GM19324 (cell line): ENCODE results near the gene NINL.
"Not testable (repeated sequence)": the region's sequence is repeated elsewhere in the genome, so short reads cannot be mapped to it uniquely, and the experiment has no call there.

Experiments used
- ATAC-seq: cut with Tn5 transposase; IDR thresholded peaks from one replicate; pipeline ENCODE4 v1.9.1; 2021; ENCODE audit warnings: mild to moderate bottlenecking, moderate library complexity; ENCODE audit not compliant: unreplicated experiment, low FRiP score

NINL gene

DNA sequence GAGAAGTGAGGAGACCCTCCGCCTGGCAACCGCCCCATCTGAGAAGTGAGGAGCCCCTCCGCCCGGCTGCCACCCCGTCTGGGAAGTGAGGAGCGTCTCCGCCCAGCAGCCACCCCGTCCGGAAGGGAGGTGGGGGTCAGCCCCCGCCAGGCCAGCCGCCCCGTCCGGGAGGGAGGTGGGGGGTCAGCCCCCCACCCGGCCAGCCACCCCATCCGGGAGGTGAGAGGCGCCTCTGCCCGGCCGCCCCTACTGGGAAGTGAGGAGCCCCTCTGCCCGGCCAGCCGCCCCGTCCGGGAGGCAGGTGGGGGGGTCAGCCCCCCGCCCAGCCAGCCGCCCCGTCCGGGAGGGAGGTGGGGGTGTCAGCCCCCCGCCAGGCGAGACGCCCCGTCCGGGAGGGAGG, 23.6 kb downstream of the NINL start:
- not testable (repeated sequence) for ATAC-seq

DNA sequence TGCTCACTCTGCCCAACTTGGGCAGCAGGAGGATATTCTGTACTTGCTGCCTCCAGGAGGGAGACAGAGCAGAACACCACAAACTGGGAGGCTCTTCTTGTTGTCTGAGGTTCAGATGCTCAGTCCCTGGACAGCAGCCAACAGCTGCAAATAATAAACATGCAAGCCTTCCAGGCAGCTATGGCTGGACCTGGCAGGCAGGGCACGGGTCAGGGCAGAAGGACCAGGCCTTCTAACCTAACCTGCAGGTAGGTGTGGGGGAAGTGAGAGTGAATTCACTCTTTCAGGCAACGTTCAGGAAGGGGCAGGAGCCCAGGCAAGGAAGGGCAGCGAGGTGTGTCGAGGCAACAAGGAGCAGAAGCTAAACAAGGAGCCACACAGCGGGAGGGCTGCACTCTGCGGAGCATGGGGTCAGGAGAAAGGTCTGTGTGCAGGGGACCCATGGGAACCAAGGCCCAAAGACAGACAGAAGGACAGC, 31.5 kb downstream of the NINL start:
- no peak for ATAC-seq

DNA sequence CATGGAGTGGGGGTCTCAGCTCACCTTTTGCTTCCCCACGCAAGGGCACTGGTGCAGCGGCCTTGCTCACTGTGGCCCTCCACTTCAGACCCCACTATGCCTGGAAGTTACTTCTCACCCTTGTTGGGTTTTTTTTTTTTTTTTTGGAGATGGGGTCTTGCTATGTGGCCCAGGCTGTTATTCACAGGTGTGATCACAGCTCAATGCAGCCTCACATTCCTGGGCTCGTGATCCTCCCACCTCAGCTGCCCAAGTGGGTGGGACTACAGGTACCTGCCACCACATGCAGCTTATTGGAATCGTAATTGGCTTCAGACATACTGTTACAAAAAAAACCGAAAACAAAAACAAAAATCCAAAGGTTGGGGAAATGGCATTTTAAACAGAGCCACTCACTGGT, 32.4 kb downstream of the NINL start:
- no peak for ATAC-seq

DNA sequence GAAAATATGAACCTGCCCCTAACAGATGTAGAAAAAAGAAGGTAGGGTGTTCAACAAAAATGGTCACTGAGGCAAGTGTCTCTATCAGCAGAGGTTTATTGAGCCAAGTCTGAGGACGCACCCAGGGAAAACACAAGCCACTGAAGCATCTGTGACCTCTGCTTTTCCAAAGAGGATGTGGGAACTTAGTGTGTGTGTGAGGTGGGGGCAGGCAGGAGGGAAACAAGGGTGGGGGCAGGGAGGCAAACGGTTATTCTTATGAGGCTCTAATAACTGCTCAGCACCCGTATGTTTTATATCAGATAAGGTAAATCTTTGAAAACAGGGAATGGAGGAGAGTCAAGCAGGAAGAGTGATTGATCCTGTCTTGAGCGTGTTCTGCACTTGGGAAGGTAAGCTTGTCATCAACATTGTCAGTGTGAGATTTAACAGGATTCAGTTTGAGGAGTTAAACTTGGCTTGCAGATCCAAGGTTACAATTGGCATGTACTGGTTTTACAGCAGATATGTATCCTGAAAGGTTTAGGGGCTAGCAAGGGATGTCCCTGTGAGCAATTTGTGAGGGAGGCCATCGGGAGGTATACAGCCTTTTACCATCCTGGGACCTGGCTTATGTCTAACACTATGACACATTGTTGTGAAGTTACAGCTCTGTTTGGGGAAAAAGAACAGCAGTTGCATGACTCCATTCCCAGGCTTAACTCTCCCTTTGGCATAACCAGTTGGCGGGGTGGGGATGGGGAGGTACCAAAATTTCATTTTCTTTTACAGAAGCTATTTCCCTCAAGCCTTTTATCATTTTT, 33.7 kb downstream of the NINL start:
- ATAC-seq = no peak

DNA sequence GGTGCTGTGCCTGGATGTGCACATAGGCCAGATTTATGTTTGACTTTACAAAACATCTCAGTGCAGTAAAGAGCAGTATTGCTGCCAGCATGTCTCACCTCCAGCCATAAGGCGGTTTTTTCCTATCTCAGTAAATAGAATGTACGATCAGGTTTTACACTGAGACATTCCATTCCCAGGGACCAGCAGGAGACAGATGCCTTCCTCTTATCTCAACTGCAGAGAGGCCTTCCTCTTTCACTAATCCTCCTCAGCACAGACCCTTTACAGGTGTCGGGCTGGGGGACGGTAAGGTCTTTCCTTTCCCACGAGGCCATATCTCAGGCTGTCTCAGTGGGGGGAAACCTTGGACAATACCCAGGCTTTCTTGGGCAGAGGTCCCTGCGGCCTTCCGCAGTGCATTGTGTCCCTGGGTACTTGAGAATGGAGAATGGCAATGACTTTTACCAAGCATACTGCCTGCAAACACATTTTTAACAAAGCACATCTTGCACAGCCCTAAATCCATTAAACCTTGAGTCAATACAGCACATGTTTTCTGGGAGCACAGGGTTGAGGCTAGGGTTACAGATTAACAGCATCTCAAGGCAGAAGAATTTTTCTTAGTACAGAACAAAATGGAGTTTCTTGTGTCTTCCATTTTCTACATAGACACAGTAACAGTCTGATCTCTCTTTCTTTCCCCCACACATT, 34.5 kb downstream of the NINL start:
- ATAC-seq = not testable (repeated sequence)

DNA sequence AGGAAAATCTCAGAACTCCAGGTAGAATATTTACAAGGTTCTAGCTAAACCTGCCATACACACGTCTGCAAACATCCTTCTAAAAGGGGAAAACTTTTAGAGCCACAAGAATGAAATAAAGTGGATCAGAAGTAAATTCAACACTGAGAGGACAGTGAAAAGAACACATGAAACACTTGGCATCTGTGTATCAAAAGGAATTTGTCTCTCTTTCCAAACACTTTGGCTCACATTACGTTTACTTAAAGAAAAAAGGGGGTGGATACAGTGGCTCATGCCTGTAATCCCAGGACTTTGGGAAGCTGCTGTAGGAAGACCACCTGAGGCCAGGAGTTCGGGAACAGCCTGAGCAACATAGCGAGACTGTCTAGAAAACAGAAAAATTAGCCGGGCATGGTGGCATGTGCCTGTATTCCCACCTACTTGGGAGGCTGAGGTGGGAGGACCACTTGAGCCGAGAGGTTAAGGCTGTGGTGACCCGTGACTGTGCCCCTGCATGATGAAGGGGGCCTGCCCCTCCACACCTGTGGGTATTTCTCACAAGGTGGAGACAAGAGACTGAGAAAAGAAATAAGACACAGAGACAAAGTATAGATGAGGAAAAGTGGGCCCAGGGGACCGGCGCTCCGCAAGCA, 35.4 kb downstream of the NINL start:
- no peak for ATAC-seq

DNA sequence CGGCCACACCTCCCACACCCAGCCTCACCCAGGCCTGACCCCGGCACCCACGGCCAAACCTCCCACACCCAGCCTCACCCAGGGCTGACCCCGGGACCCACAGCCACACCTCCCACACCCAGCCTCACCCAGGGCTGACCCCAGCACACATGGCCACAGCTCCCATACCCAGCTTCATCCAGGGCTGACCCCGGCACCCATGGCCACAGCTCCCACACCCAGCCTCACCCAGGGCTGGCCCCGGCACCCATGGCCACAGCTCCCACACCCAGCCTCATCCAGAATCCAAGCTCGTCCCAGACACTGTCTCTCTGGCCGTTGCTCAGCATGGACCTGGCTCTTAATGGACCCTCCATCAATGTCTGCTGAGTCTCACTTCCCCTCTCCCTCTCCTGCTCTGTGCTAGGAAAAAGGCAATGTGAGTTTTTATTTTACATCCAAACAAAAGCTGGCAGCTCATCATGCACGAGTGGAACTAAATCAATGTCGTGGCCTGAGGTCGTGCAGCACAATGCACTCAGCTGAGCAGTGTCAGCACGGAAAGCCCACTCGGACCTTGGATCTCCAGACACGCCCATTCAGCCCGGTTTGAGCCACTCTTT, 36.1 kb downstream of the NINL start:
- ATAC-seq = no peak

DNA sequence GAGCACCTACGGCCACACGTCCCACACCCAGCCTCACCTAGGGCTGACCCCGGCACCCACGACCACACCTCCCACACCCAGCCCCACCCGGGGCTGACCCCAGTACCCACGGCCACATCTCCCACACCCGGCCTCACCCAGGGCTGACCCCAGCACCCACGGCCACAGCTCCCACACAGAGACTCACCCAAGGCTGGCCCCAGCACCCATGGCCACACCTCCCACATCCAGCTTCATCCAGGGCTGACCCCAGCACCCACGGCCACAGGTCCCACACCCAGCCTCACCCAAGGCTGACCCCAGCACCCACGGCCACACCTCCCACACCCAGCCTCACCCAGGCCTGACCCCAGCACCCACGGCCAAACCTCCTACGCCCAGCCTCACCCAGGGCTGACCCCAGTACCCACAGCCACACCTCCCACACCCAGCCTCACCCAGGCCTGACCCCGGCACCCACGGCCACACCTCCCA, 36.7 kb downstream of the NINL start:
- no peak for ATAC-seq

DNA sequence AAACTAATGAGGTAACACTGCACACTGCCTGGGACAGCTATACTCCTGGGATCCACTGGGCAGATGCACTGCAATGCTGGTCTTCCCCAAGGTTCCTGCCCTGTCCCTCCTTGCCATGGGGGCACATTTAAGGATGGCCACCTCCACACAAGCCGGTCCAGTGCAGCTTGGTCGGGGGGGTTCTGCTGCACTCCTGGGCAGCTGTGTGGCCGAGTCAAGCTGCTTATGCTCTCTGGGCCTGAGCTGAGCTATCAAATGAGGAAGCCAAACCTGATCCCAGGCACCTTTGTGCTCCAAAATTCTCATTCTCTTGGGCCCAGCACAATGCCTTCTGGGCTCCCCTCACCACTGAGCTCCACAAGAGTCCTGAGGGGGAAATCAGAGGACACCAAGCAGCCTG, 37.3 kb downstream of the NINL start:
- no peak for ATAC-seq

DNA sequence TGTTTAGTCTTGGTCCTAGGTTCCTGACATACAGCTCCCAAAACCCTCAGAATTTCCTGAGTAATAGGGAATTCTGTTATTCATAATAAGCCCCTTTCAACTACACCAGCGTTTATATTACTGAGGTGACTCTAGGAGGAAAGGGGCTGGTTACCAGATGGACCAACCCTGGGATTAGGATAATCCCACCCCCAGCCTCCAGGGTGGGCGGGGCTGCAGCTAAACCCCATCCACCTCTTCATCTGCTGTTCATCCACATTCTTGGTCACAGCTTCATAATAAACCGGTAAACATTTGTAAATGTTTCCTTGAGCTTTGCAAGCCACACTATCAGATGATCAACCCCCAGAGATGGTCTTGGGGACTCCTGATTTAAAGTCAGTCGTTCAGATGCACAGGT, 38.3 kb downstream of the NINL start:
- ATAC-seq = no peak

DNA sequence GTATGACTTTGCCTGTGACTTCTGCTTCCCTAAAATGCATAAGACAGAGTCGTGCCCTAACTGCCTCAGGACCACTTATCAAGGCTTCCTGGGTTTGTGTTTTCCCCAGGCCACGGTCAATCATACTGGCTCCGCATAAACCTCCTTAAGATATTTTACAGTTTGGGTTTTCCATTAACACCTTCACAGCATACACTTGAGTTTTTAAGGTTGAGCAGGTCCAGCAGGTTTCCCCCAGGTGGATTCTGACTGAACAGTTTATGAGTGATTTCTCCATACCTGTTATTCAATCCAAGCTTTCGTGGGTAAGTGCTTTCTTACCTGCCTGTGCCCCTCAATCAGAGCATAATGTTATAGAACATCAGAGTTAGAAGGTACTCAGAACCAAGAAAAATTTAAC, 39.3 kb downstream of the NINL start:
- no peak for ATAC-seq

DNA sequence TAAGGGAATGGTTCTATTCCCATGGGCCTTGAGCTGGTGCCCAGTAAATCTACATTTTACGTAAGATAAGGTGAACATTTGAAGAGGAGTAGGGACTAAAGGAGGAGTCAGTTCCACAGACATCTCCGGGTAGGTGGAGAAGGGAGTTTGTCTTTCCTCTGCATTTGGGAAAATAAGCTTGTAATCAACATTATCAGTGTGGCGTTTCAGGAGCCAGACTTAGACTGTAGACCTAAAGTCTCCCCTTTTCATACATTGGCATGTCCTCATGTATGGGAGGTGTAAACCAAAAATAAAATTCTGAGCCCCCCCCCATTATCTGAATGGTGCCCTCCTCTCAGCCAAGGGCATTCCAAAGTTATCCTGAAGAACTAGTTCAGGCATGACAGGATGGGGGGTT, 40.2 kb downstream of the NINL start:
- ATAC-seq = no peak

DNA sequence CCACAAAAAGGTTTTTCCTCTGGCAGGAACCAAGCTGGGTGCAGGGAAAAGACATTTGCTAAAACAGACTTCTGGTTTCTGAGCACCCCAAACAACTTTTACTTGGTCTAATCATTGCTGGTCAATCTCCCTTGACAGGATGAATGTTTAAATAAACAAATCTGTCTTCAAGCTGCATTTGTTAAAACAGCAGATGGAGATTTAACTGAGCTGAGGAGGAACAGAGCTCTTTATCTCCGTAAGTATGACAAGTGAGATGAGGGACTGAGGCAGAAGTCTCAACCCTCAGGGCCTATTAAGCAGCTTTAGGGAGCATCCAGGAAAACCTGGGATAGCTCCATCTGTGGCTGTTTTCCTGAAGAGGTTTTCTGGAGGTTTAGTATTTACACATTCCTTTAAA, 40.6 kb downstream of the NINL start:
- no peak for ATAC-seq

DNA sequence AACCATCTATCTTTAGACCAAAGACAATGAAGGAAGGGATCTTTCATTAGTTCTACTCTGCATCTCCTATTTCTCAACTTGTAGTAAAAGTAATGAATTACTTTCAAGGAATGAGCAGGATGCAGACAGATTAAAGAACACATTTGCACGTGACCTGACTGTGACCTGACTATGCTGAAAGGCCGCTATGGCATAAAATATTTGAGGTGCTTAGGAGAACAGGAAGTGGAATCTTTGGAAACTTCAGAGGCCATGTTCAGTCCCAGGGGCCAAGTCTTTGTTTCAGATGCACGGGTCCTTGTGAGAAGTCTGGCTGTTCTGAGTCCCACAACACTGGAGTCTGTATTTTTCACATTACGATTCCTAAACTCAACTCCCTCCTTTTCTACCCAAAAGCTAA, 41.0 kb downstream of the NINL start:
- ATAC-seq = no peak

DNA sequence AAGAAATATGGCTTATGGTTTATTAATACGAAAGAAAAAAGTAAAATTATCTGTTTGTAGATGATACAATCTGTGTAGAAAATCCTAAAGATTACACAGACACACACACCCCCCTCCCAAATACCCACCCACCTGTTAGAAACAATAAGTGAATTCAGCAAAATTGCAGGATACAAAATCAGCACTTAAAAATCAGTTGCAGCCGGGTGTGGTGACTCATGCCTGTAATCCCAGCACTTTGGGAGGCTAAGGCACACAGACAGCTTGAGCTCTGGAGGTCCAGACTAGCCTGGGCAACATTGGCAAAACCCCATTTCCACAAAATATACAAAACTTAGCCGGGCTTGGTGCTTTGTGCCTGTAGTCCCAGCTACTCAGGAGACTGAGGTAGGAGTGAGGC, 42.3 kb downstream of the NINL start:
- no peak for ATAC-seq

DNA sequence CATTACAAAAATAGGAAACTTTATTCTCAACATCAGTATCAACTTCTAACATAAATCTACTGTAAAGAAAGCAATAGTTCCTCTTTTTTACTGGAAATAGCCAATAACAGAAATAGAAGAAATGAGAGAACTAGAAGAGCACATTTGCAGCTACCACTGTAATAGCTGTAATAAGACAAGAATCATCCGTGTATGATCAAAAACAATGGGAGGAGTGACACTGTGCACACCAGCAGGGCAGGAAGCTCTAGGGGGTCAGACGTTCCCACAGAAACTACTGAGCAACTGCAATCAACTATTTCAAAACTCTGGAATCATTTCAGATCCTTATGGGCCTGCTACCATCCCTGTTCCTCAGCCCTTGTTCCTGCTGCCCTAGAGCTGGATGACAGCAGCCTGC, 43.7 kb downstream of the NINL start:
- ATAC-seq = no peak

DNA sequence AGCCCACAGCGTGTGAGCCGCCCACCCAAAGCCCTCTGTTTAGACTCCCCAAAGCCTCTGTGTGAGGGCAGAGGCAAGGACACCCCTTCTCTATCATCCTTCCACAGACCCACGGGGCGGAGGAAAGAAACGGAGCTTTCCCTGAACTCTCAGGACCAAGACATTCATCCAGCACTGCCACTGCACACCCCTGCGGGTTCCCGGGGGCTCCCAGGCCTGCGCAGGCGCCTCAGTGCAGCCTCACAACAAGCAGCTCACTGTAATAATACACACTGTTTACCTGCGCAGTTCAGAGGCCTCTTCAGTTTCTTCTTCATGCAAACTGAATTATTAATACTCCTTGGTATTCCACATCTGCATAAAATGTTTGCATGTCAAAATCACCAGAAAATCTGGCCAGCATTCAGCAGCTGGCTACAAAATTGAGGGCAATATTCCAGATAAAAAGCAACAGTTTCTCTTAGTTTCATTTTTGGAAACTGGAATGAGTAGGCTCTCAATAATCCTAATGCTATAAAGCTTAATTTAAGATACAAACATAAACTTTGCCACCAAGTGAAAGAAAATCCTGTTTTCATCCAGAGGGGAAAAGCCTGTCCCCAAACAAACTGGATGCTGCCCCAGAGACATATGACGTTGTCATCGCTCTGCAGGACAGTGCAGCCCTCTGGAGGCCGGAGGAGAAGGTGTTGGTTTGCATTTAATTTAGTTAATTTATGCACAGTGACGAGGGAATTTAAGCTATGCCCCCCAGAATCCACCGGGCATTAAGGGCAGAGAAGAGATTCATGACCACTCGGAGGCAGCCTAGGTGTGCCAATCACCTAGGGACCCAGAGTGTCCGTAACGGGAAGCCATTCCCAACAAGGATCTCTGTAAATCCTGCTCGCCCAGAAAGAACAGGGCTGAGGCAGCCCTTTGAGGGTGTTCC, 45.3 kb downstream of the NINL start:
- ATAC-seq = no peak

DNA sequence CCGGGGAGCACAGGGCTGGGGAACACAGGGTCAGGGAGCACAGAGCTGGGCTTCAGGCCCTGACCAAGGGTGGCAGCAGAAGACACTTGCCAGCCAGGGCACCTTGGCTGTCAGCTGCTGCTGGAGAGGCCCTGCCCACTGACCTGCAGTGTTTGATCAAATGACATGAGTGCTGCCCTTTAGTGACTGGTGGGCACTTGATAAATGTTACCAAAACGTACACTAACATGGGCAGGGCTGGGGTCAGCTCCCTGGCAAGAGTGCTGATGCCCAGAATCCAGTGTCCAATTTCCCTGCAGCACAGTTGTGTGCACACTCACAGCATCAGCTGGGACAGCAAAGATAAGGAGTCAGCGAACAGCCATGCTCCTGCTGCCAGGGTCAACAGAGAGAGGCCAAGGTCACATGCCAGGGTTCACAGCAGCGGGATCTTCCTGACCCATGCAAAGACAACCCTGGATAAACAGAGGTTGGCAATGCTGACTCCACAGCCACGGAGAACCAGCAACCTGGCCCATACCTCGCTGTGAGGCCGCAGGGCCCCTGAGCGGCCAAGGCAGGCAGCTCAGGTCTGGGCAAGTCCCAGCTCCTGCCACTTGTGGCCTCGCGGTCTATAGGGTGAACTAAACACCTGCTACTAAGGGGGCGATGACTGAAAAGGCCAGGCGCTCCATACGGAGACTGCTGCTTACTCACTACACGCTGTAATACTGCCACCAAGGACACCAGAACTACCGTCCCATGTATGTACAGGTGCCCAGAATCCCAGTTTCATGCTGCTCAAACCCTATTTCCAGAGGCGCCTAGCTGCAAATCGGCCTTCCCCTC, 46.3 kb downstream of the NINL start:
- no peak for ATAC-seq

DNA sequence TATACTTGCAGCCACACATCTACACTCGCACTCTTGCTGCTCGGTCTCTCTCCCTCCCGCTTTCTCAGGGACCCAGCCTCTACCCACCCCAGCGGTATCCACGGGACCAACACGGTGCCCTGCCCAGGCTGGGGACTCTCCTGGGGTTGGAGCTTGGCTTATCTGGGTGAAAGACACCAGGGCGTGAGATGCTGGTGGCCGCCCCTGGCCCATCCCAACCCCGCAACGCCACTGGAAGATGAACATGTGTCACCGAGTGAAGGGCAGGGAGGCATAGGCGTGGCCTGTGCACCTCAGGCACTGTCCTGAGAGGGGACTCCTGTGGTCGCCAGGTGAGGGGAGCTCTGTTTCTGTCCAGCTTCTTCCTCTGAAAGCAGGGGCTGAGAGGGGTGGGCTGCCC, 47.4 kb downstream of the NINL start:
- ATAC-seq = no peak
